Kidney (tissue), 14 donors: ENCODE data around the gene MDFI. TPM values are rescaled to one million over a fixed set of nuclear protein-coding genes. Genes with fewer than 3 reads are reported as not detected.

Experiments
- DNase-seq, 5 donors: peaks; one replicate each; pipeline ENCODE4 v3.0.0-alpha.2; 2013 to 2020
- FAIRE-seq: peaks from 2 replicates; lab custom pipeline; 2012; peaks lifted over from hg19 to GRCh38; lab: Jason Lieb, UNC
- H3K27ac ChIP-seq, 2 donors: one replicate each; pipeline ENCODE4 v1.7.0; 2013; ENCODE audit warnings: low read depth in 2 of 2, low read length in 2 of 2, inconsistent platforms in 1 of 2
- H3K27me3 ChIP-seq: one replicate; pipeline ENCODE4 v1.7.1; 2013; ENCODE audit warnings: low read length, inconsistent platforms; ENCODE audit not compliant: control insufficient read depth, insufficient read depth
- H3K36me3 ChIP-seq, 3 donors: one replicate each; pipeline versions ENCODE4 v1.7.0 to v1.7.1; 2013; ENCODE audit warnings: low read length in 3 of 3, control low read depth in 1 of 3, inconsistent platforms in 1 of 3; ENCODE audit not compliant: insufficient read depth in 3 of 3, control insufficient read depth in 2 of 3
- H3K4me1 ChIP-seq, 3 donors: one replicate each; pipeline versions ENCODE4 v1.7.0 to v1.7.1; 2013; ENCODE audit warnings: low read length in 3 of 3, inconsistent platforms in 1 of 3, low read depth in 1 of 3; ENCODE audit not compliant: control insufficient read depth in 2 of 3, insufficient read depth in 2 of 3
- H3K4me3 ChIP-seq, 3 donors: one replicate each; pipeline versions ENCODE4 v1.7.0 to v1.8.1; 2013; ENCODE audit warnings: low read length in 3 of 3, control low read depth in 1 of 3, inconsistent platforms in 1 of 3
- H3K9ac ChIP-seq, 3 donors: one replicate each; pipeline versions ENCODE4 v1.7.0 to v1.7.1; 2013; ENCODE audit warnings: low read length in 3 of 3, control low read depth in 1 of 3, inconsistent platforms in 1 of 3
- H3K9me3 ChIP-seq, 3 donors: one replicate each; pipeline versions ENCODE4 v1.7.0 to v1.7.1; 2013; ENCODE audit warnings: low read length in 3 of 3, control low read depth in 1 of 3, inconsistent platforms in 1 of 3; ENCODE audit not compliant: control insufficient read depth in 2 of 3, insufficient read depth in 1 of 3
- intact Hi-C: fragments of 100-400 bp; cut with DNase I; formaldehyde crosslinking; loops from one replicate; pipeline ENCODE4 v1.11.1; 2022
- polyA plus RNA-seq: library from polyadenylated mRNA; stranded (reverse); fragments of 350-450 nt; fragmentation: Illumina TruSeq; extraction: RNeasy Lipid Tissue Mini Kit (QIAGEN cat#74804); gene quantifications from one replicate; pipeline ENCODE4 v1.2.3, GENCODE V29; 2014; ENCODE audit warnings: low read depth, low replicate concordance; ENCODE audit not compliant: insufficient read depth
- total RNA-seq: library from RNA; stranded (reverse); fragmentation: NEBNext Ultra II Directional; extraction: Animal tissue kit (Norgen Biotek cat#: 25700); gene quantifications from one replicate; pipeline ENCODE4 v1.2.1, GENCODE V29; 2021
- TF ChIP-seq, protein P1 (sequence below): IDR thresholded peaks from 3 replicates; pipeline ENCODE4 v1.5.1; 2012; ENCODE audit warnings: mild to moderate bottlenecking, moderate library complexity, borderline replicate concordance; ENCODE audit not compliant: insufficient read depth; ENCODE audit errors: extremely low read depth
- donor health status: control.
- donor health status: control.
- donor health status: control.
- donor health status: control.
- donor health status: control.
- donor health status: DM: yes; HTN: yes; CAD: no.
- donor health status: Normal renal cell carcinoma (clear cell type).

The MDFI gene
- total and polyA plus RNA-seq, 2 donors from 2014 or later: 2.3 to 16.9 TPM

DNA sequence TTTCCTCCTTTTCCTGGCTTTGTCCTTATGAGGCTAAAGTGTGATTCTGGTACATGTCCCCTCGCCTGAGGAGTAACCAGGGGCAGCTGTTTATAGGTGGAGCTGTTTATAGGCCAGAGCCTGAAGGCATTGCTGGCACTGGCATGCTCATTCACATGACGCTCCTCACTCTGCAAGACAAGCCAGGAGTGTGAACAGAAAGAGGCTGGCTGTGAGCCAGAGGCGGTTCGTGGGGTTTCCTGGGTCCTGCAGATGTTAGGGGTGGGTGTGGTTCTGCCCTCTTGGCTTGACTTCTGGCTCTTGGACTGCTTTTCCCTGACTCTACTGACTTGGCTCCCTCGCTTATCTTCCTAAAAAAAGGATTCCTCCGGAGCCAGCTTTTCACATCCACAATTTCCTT is 12.8 kb upstream of the MDFI start:
- no peaks in the 10 kb centered on the region for H3K36me3 ChIP-seq
- no peaks in the 10 kb centered on the region for H3K27me3 ChIP-seq
- no peak overlapping the region for H3K9ac ChIP-seq
- H3K27ac ChIP-seq: no peak overlapping the region
- H3K9me3 ChIP-seq: no peaks in the 10 kb centered on the region
- TF ChIP-seq, protein P1, sequence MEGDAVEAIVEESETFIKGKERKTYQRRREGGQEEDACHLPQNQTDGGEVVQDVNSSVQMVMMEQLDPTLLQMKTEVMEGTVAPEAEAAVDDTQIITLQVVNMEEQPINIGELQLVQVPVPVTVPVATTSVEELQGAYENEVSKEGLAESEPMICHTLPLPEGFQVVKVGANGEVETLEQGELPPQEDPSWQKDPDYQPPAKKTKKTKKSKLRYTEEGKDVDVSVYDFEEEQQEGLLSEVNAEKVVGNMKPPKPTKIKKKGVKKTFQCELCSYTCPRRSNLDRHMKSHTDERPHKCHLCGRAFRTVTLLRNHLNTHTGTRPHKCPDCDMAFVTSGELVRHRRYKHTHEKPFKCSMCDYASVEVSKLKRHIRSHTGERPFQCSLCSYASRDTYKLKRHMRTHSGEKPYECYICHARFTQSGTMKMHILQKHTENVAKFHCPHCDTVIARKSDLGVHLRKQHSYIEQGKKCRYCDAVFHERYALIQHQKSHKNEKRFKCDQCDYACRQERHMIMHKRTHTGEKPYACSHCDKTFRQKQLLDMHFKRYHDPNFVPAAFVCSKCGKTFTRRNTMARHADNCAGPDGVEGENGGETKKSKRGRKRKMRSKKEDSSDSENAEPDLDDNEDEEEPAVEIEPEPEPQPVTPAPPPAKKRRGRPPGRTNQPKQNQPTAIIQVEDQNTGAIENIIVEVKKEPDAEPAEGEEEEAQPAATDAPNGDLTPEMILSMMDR: no peak
- intact Hi-C loops: no loop called here
- no peak for DNase-seq
- FAIRE-seq: no peak
- peaks cover 2 to 4% (median 2%) of the 10 kb centered on the region in 3 donors for H3K4me1 ChIP-seq
- no peak overlapping the region for H3K4me3 ChIP-seq

DNA sequence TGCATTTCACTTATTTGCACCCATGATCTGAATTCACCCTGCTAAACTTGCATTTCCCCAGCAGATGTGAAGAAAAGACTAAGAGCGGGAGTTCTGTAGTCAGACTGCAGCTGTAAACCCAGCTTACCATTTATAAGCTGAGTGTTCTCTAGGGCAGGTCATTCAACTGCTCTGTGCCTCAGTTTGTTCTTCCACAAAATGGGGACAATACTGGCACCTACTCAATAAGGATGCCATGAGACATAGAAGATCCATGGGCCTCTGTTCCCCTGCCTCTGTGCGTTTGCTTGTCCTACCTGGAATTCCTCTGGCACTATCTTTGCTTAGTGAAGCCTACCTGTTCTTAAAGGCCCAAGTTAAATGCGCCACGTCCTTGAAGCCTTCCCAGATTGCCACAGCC is 12.2 kb upstream of the MDFI start:
- H3K4me1 ChIP-seq: peaks cover 2 to 4% (median 2%) of the 10 kb centered on the region in 3 donors
- DNase-seq: no peak
- TF ChIP-seq, protein P1: no peak
- H3K9ac ChIP-seq: no peak overlapping the region
- H3K4me3 ChIP-seq: no peak overlapping the region
- H3K9me3 ChIP-seq: no peaks in the 10 kb centered on the region
- intact Hi-C loops: no loop called here
- no peaks in the 10 kb centered on the region for H3K36me3 ChIP-seq
- no peak for FAIRE-seq
- H3K27ac ChIP-seq: no peak overlapping the region
- no peaks in the 10 kb centered on the region for H3K27me3 ChIP-seq

DNA sequence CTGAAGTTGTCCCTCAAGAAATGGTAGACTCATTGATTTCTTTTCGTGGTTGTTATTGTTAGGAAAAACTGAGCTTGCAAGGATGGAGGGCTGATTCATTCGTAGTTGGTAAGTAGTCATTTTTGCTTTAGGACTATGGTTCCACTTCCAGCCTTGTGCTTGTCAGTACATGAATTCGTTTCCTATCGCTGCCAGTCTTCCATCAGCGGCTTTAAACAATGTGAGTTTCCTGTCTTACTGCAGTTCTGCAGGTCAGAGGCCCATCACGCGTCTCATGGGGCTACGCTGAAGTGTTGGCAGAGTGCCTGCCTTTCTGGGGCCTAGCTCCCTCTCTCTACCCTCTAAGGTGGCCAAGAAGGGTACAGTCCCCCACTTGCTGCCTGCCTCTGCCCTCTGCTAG is 11.4 kb upstream of the MDFI start:
- intact Hi-C loops: no loop called here
- FAIRE-seq (no peak), DNase-seq (no peak)
- TF ChIP-seq, protein P1: no peak
- peaks cover 2 to 4% (median 2%) of the 10 kb centered on the region in 3 donors for H3K4me1 ChIP-seq
- no peaks in the 10 kb centered on the region for H3K27me3 ChIP-seq
- no peak overlapping the region for H3K9ac ChIP-seq
- no peaks in the 10 kb centered on the region for H3K36me3 ChIP-seq
- H3K27ac ChIP-seq: no peak overlapping the region
- H3K4me3 ChIP-seq: no peak overlapping the region
- H3K9me3 ChIP-seq: no peaks in the 10 kb centered on the region

DNA sequence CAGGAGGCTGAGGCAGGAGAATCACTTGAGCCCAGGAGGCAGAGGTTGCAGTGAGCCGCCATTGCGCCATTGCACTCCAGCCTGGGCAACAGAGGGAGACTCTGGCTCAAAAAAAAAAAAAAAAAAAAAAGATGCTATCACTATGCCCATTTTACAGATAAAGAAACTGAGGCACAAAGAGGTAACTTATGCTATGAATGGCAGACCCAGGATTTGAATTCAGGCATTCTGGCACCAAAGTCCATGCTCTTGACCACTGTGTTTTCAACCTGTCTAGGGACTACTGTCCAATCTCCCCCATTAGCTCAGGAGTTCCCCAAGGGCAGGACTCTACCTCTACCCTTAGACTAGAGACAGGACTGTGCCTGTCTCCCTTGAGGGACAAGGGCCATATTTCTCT is 9.1 kb upstream of the MDFI start:
- Histone ChIP-seq H3K4me3 (no peak overlapping the region), H3K9ac (no peak overlapping the region), H3K9me3 (no peaks in the 10 kb centered on the region), H3K27me3 (no peaks in the 10 kb centered on the region), H3K36me3 (no peaks in the 10 kb centered on the region), H3K4me1 (peaks cover 0 to 4% (median 2%) of the 10 kb centered on the region in 3 donors), H3K27ac (no peak overlapping the region)
- DNase-seq (no peak), FAIRE-seq (no peak)
- TF ChIP-seq, protein P1: no peak
- intact Hi-C loops: no loop called here
